NT2/D1 (cell line): ENCODE results near the gene BICC1.

Source experiments
- SUZ12 ChIP-seq: IDR thresholded peaks from 2 replicates; pipeline ENCODE4 v1.6.1; 2011; ENCODE audit not compliant: insufficient read length, insufficient read depth; ENCODE audit errors: extremely low read depth
- YY1 ChIP-seq: IDR thresholded peaks from 2 replicates; pipeline ENCODE4 v1.6.1; 2011; ENCODE audit not compliant: insufficient read length, insufficient read depth
- ZNF274 ChIP-seq: IDR thresholded peaks from 2 replicates; pipeline ENCODE4 v1.6.1; 2011; ENCODE audit warnings: mild to moderate bottlenecking, low read depth, low read length

- TF ChIP-seq SUZ12 = no peak
- TF ChIP-seq YY1 = no peak
- no peak for TF ChIP-seq ZNF274
Measured at GRCh38 chr10:58797356-58797755, 284.7 kb downstream of the BICC1 start.
